K562 (cell line): ENCODE results near the gene UVRAG. TPM values are rescaled to one million over a fixed set of nuclear protein-coding genes. Genes with fewer than 3 reads are reported as not detected.

Experiments
- ATAC-seq: fragments of 200-7000 bp; cut with Tn5 transposase; 3 replicates; pipeline ENCODE4 v1.9.1; 2020; ENCODE audit warnings: moderate library complexity
- BruUV-seq: library from RNA; stranded (reverse); fragments of 400-500 nt; replicated peaks from 2 replicates; lab custom pipeline; 2021; lab: Mats Ljungman, UMichigan
- CTCF ChIA-PET: fragments of 300-600 bp; formaldehyde crosslinking; extraction: SDS; loops from one replicate; lab custom pipeline; 2021; ENCODE audit warnings: low intra/inter-chr PET ratio; lab: Yijun Ruan, JAX
- POLR2A ChIA-PET: fragments of 300-600, 350-650 bp; sonication (Branson Sonifier 250); formaldehyde crosslinking; extraction: SDS; loops from one replicate; lab custom pipeline; 2021; ENCODE audit warnings: antibody characterized with exemption, inconsistent platforms; lab: Yijun Ruan, JAX
- DNase-seq, 4 experiments: peaks; one replicate each; pipeline versions ENCODE4 v3.0.0 to v3.0.0-alpha.2; 2011 to 2018; ENCODE audit warnings: low spot score in 3 of 4, mixed read lengths in 3 of 4; ENCODE audit errors: extremely low read depth in 1 of 4
- FAIRE-seq: peaks from 2 replicates; lab custom pipeline; 2011; peaks lifted over from hg19 to GRCh38; lab: Jason Lieb, UNC
- H2AFZ ChIP-seq: 2 replicates; pipeline ENCODE4 v1.6.0; 2011; ENCODE audit warnings: low read depth, low read length, control low read depth, inconsistent platforms
- H3K27ac ChIP-seq: fragments of 200-600 bp; 3 replicates; pipeline ENCODE4 v1.8.0; 2011; ENCODE audit warnings: low read depth, mild to moderate bottlenecking, control low read depth, inconsistent platforms, low read length, moderate library complexity, mixed read lengths; ENCODE audit errors: extremely low read depth
- H3K27me3 ChIP-seq, 2 experiments: fragments of 300-600 bp in 1 of 2; 2 replicates in 1 of 2; 3 replicates in 1 of 2; pipeline versions ENCODE4 v1.6.0 to v1.8.0; 2011; ENCODE audit warnings: inconsistent platforms in 2 of 2, low read length in 2 of 2, mild to moderate bottlenecking in 1 of 2, mixed read lengths in 1 of 2, moderate library complexity in 1 of 2; ENCODE audit not compliant: control insufficient read depth in 2 of 2, insufficient read depth in 2 of 2
- H3K36me3 ChIP-seq: fragments of 300-600 bp; 3 replicates; pipeline ENCODE4 v1.8.0; 2011; ENCODE audit warnings: mild to moderate bottlenecking, low read length, inconsistent platforms; ENCODE audit not compliant: control insufficient read depth, insufficient read depth
- H3K4me1 ChIP-seq, 2 experiments: fragments of 200-600 bp in 1 of 2; replicated peaks in 1 of 2; 2 replicates in 1 of 2; 3 replicates in 1 of 2; pipeline versions ENCODE4 v1.5.1 to v1.8.0; 2011; ENCODE audit warnings: inconsistent platforms in 2 of 2, low read length in 2 of 2, mild to moderate bottlenecking in 1 of 2, mixed read lengths in 1 of 2, moderate library complexity in 1 of 2; ENCODE audit not compliant: control insufficient read depth in 2 of 2, insufficient read depth in 2 of 2
- H3K4me2 ChIP-seq: 2 replicates; pipeline ENCODE4 v1.6.1; 2011; ENCODE audit warnings: low read length, control low read depth, inconsistent platforms, mixed read lengths; ENCODE audit not compliant: insufficient read depth
- H3K4me3 ChIP-seq: fragments of 200-600 bp; sonication (generic), shearing (Covaris generic); 2 replicates; pipeline ENCODE4 v1.5.1; 2016; ENCODE audit warnings: control low read depth, inconsistent platforms
- H3K79me2 ChIP-seq: fragments of 200-600 bp; 3 replicates; pipeline ENCODE4 v1.8.0; 2011; ENCODE audit warnings: low read length, inconsistent platforms; ENCODE audit not compliant: control insufficient read depth, insufficient read depth
- H3K9ac ChIP-seq, 2 experiments: 2 replicates each; pipeline versions ENCODE4 v1.6.0 to v1.6.1; 2011; ENCODE audit warnings: low read depth in 2 of 2, low read length in 2 of 2, control low read depth in 1 of 2, inconsistent platforms in 1 of 2, mild to moderate bottlenecking in 1 of 2, mixed read lengths in 1 of 2; ENCODE audit not compliant: insufficient read depth in 1 of 2
- H3K9me1 ChIP-seq: one replicate; pipeline ENCODE4 v1.6.0; 2011; ENCODE audit warnings: inconsistent platforms, mild to moderate bottlenecking, low read length, moderate library complexity; ENCODE audit not compliant: control insufficient read depth, insufficient read depth
- H3K9me3 ChIP-seq: replicated peaks from 2 replicates; pipeline ENCODE4 v1.5.1; 2011; ENCODE audit warnings: low read depth, low read length, inconsistent platforms; ENCODE audit not compliant: control insufficient read depth, insufficient read depth
- H4K20me1 ChIP-seq: replicated peaks from 2 replicates; pipeline ENCODE4 v1.6.1; 2011; ENCODE audit warnings: low read length, inconsistent platforms, mixed read lengths; ENCODE audit not compliant: control insufficient read depth, insufficient read depth
- ARNT ChIP-seq, 2 experiments: fragments of 450-650 bp; IDR thresholded peaks; 2 replicates each; pipeline ENCODE4 v1.6.1; 2016; ENCODE audit warnings: mild to moderate bottlenecking in 1 of 2
- BCL6 ChIP-seq: fragments of 250-450 bp; sonication (Bioruptor Pico); IDR thresholded peaks from 2 replicates; pipeline ENCODE4 v1.4.0; 2020
- BRD9 ChIP-seq: fragments of 450-650 bp; IDR thresholded peaks from 2 replicates; pipeline ENCODE4 v1.6.1; 2018; ENCODE audit warnings: low read depth; ENCODE audit not compliant: partially characterized antibody
- HSF4 ChIP-seq: fragments of 250-450 bp; sonication (Bioruptor Pico); IDR thresholded peaks from 2 replicates; pipeline ENCODE4 v2.1.2; 2022; ENCODE audit warnings: mild to moderate bottlenecking, moderate library complexity, borderline replicate concordance
- KDM4B ChIP-seq, 2 experiments: fragments of 450-650 bp in 1 of 2; sonication (generic) in 1 of 2; IDR thresholded peaks; 2 replicates each; pipeline ENCODE4 v1.6.1; 2016 to 2017; ENCODE audit warnings: borderline replicate concordance in 2 of 2, antibody characterized with exemption in 1 of 2, low read depth in 1 of 2, mild to moderate bottlenecking in 1 of 2
- MXI1 ChIP-seq: IDR thresholded peaks from 2 replicates; pipeline ENCODE4 v1.6.1; 2011; ENCODE audit warnings: low read depth, mild to moderate bottlenecking, improper control_type of control experiment, low read length
- MYBL2 ChIP-seq, 2 experiments: fragments of 450-650 bp in 1 of 2; sonication (generic) in 1 of 2; formaldehyde crosslinking in 1 of 2; IDR thresholded peaks; 2 replicates each; pipeline versions ENCODE4 v1.6.1 to v1.8.1; 2017 to 2022; ENCODE audit warnings: borderline replicate concordance in 1 of 2, inconsistent platforms in 1 of 2, low read depth in 1 of 2, mild to moderate bottlenecking in 1 of 2, missing genetic modification reagents in 1 of 2, moderate library complexity in 1 of 2
- ZNF24 ChIP-seq: fragments of 450-650 bp; IDR thresholded peaks from 2 replicates; pipeline ENCODE4 v1.6.1; 2016
- ZNF444 ChIP-seq: fragments of 250-450 bp; sonication (Bioruptor Pico); IDR thresholded peaks from 2 replicates; pipeline ENCODE4 v1.4.0; 2020; ENCODE audit warnings: mild to moderate bottlenecking, moderate library complexity
- ZNF699 ChIP-seq: fragments of 250-450 bp; sonication (Bioruptor Pico); IDR thresholded peaks from 2 replicates; pipeline ENCODE4 v1.8.0; 2021; ENCODE audit warnings: mild to moderate bottlenecking, moderate library complexity; ENCODE audit not compliant: insufficient replicate concordance
- ZZZ3 ChIP-seq: fragments of 450-650 bp; IDR thresholded peaks from 2 replicates; pipeline ENCODE4 v1.6.1; 2016; ENCODE audit warnings: antibody characterized with exemption, mild to moderate bottlenecking, moderate library complexity
- WGBS: fragments of 100-300 bp; shearing (Covaris generic); methylation state at CpG from one replicate; pipeline ENCODE4 v1.1.6; 2016; ENCODE audit warnings: low coverage, mixed read lengths; ENCODE audit not compliant: insufficient coverage; ENCODE audit errors: missing lambda C conversion rate; 5-methylcytosine and 5-hydroxymethylcytosine counted together
- in situ Hi-C: fragments of 300-500 bp; cut with MboI; formaldehyde crosslinking; loops from 4 replicates; pipeline ENCODE4 v1.15.0; 2018; ENCODE audit warnings: inconsistent platforms, mixed read lengths
- intact Hi-C: fragments of 100-400 bp; cut with micrococcal nuclease; formaldehyde crosslinking; loops from 2 replicates; pipeline ENCODE4 v1.14.2; 2022
- polyA plus RNA-seq, 8 experiments: library from polyadenylated mRNA; depleted of rRNA in 4 of 8; stranded (reverse) in 5 of 8; unstranded in 3 of 8; fragments of >200 nt; fragmentation: Nextera tagmentation in 2 of 8; fragmentation: Illumina TruSeq in 1 of 8; extraction: Ambion mirVana in 2 of 8; extraction: Trizol in 1 of 8; gene quantifications; 2 replicates each; pipeline versions ENCODE4 v1.2.1 to v1.2.3, GENCODE V29; 2011 to 2014; ENCODE audit warnings: inconsistent platforms in 1 of 8, missing spikeins in 1 of 8
- total RNA-seq, 7 experiments: library from RNA; depleted of rRNA in 6 of 7; stranded (reverse); fragments of >200 nt in 6 of 7; fragmentation: Illumina TruSeq in 2 of 7; extraction: Trizol in 2 of 7; gene quantifications; 2 replicates each; pipeline versions ENCODE4 v1.2.1 to v1.2.3, GENCODE V29; 2011 to 2021; ENCODE audit warnings: low replicate concordance in 1 of 7
- TF ChIP-seq, protein P1 (sequence below): sonication (generic); formaldehyde crosslinking; IDR thresholded peaks from 2 replicates; pipeline ENCODE4 v1.8.0; 2022; ENCODE audit warnings: missing genetic modification reagents, mild to moderate bottlenecking, borderline replicate concordance
- TF ChIP-seq, protein P2 (sequence below): fragments of 250-450 bp; sonication (Bioruptor Pico); IDR thresholded peaks from 2 replicates; pipeline ENCODE4 v1.9.0; 2021; ENCODE audit warnings: mild to moderate bottlenecking

Gene UVRAG
- total and polyA plus RNA-seq, 9 of the 15 experiments (the other 6 are each of a cell fraction or from before 2014, with no cell fraction given) = 3.1 to 17.8 (median 12.4) TPM

GRCh38 chr11:75779960-75780359 is 35.0 kb upstream of the UVRAG start:
- Histone ChIP-seq H2AFZ (no peak overlapping the region), H3K4me1 (peaks cover 6% of the 10 kb centered on the region in 2 experiments; a peak in 3 of 5 replicates), H3K4me2 (no peak overlapping the region), H3K9me3 (no peaks in the 10 kb centered on the region), H3K27ac (no peak overlapping the region), H3K9ac (peak overlapping the region in 1 of 2 experiments; percentile 31; a peak in 1 of 4 replicates), H3K79me2 (no peaks in the 10 kb centered on the region), H3K9me1 (no peaks in the 10 kb centered on the region), H3K36me3 (no peaks in the 10 kb centered on the region), H4K20me1 (no peaks in the 10 kb centered on the region), H3K27me3 (no peaks in the 10 kb centered on the region), H3K4me3 (no peak overlapping the region)
- BruUV-seq = no TSS peak
- intact Hi-C loops = no loop called here
- 21% methylated on average over 2 of the region's 2 CpGs for WGBS
- TF ChIP-seq HSF4 = no peak
- TF ChIP-seq ZNF699 (CRISPR knock-in tag) = no peak
- no peak for TF ChIP-seq BRD9
- no peak for TF ChIP-seq MXI1
- no peak for TF ChIP-seq ZZZ3
- no peak for DNase-seq
- ChIA-PET CTCF (no interaction called here), POLR2A (interaction anchor here (0.7 to 1.2 kb wide), 2 partner anchors 8 to 61 kb away, joined by 3 read pairs; no protein-coding TSS in a partner anchor)
- ATAC-seq = no peak
- in situ Hi-C loops = loop anchor here (10.0 kb wide), 1 partner anchor 335 kb away; no protein-coding TSS in a partner anchor
- no peak for FAIRE-seq

DNA sequence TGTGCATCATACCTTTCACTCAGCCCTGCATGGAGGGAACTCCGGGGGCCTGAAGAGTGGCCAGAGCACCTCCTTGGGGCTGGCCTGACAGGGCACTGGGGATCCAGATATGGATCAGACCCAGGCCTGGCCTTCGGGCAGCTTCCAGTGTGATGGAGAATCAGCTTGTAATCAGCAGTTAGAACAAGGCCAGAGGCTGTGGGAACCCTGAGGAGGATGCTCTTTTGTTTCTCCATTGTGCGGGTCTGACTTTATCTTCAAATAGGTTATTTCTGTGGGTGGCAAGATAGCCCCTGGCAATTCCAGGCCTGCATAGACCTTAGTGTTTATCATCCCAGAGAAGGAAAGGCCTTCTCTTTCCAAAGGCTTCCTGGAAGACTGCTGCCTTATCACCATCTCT is 34.1 kb upstream of the UVRAG start:
- no peak for ATAC-seq
- in situ Hi-C loops = loop anchor here (10.0 kb wide), 1 partner anchor 336 kb away; no protein-coding TSS in a partner anchor
- intact Hi-C loops = no loop called here
- H3K9me1 ChIP-seq = no peaks in the 10 kb centered on the region
- no peaks in the 10 kb centered on the region for H4K20me1 ChIP-seq
- no peak overlapping the region for H3K4me2 ChIP-seq
- H3K27ac ChIP-seq = no peak overlapping the region
- no peak overlapping the region for H2AFZ ChIP-seq
- no peak for FAIRE-seq
- no peak for DNase-seq
- no peaks in the 10 kb centered on the region for H3K9me3 ChIP-seq
- H3K9ac ChIP-seq = no peak overlapping the region
- H3K79me2 ChIP-seq = no peaks in the 10 kb centered on the region
- no peak overlapping the region for H3K4me3 ChIP-seq
- H3K36me3 ChIP-seq = no peaks in the 10 kb centered on the region
- H3K27me3 ChIP-seq = no peaks in the 10 kb centered on the region
- no TSS peak for BruUV-seq
- ChIA-PET POLR2A (interaction anchor here (1.2 kb wide), 1 partner anchor 12 kb away, joined by 3 read pairs; no protein-coding TSS in a partner anchor), CTCF (no interaction called here)
- H3K4me1 ChIP-seq = peaks cover 6% of the 10 kb centered on the region in 2 experiments; a peak in 3 of 5 replicates
- WGBS = 27% methylated on average over 3 of the region's 3 CpGs
- TF ChIP-seq, protein P1, sequence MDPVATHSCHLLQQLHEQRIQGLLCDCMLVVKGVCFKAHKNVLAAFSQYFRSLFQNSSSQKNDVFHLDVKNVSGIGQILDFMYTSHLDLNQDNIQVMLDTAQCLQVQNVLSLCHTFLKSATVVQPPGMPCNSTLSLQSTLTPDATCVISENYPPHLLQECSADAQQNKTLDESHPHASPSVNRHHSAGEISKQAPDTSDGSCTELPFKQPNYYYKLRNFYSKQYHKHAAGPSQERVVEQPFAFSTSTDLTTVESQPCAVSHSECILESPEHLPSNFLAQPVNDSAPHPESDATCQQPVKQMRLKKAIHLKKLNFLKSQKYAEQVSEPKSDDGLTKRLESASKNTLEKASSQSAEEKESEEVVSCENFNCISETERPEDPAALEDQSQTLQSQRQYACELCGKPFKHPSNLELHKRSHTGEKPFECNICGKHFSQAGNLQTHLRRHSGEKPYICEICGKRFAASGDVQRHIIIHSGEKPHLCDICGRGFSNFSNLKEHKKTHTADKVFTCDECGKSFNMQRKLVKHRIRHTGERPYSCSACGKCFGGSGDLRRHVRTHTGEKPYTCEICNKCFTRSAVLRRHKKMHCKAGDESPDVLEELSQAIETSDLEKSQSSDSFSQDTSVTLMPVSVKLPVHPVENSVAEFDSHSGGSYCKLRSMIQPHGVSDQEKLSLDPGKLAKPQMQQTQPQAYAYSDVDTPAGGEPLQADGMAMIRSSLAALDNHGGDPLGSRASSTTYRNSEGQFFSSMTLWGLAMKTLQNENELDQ (CRISPR knock-in tag) = no peak
- TF ChIP-seq MYBL2 (IDR thresholded peaks at IDR 0.05; ENCODE audit: low read depth) (no peak), MYBL2 (CRISPR knock-in tag; IDR thresholded peaks at IDR 0.05; ENCODE audit: borderline replicate concordance) (no peak), ZNF24 (no peak), BCL6 (CRISPR knock-in tag) (no peak), KDM4B (IDR thresholded peaks at IDR 0.05; ENCODE audit: borderline replicate concordance in 2 of 2, low read depth in 1 of 2) (no peak), ZNF444 (CRISPR knock-in tag) (no peak), ARNT (IDR thresholded peaks at IDR 0.05) (no peak)
- TF ChIP-seq, protein P2, sequence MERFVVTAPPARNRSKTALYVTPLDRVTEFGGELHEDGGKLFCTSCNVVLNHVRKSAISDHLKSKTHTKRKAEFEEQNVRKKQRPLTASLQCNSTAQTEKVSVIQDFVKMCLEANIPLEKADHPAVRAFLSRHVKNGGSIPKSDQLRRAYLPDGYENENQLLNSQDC (CRISPR knock-in tag) = no peak
